Measurements from ENCODE around the gene GRIK4. TPM values are rescaled to one million over a fixed set of nuclear protein-coding genes. Genes with fewer than 3 reads are reported as not detected.

Gene GRIK4
- total RNA-seq, 1 donor from 2014 or later = not detected

DNA sequence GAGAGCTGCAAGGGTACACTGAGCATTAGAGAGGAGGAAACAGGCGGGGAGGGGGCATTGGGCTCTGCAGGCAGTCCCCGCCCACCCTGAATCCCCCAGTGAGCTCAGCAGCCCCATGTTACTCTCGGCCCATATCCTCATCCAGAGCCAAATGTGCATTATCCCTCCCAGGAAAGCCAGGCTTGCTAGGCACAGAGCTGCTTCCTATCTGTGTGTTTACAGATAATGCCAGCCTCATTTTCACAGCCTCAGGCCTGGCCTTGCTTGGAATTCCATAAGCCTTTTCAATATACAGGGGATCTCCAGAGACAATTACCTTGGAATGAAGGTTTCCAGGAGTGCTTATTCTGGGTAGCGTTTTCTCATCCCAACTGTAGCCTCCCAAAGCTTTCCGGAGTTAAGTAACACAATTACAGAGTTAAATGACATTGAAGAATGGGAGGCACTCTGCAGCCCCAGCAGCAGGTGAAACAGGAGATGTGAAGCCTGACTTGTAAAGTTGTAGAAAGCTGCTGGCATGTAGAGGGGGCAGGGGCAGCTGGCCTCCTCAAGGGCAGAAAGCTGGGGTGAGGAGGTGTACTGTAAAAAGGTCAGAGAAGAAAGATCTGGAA, 420.9 kb downstream of the GRIK4 start:
- Mint-ChIP-seq H3K36me3 (ENCODE audit: insufficient read depth) (no peaks in the 10 kb centered on the region), H3K4me1 (ENCODE audit: low read depth) (peaks cover 11% of the 10 kb centered on the region), H3K9me3 (ENCODE audit: low read depth) (no peaks in the 10 kb centered on the region), H3K4me3 (ENCODE audit: low read depth) (no peak overlapping the region), H3K27me3 (peaks cover 19% of the 10 kb centered on the region), H3K27ac (no peak overlapping the region)
- TF ChIP-seq, protein P1, sequence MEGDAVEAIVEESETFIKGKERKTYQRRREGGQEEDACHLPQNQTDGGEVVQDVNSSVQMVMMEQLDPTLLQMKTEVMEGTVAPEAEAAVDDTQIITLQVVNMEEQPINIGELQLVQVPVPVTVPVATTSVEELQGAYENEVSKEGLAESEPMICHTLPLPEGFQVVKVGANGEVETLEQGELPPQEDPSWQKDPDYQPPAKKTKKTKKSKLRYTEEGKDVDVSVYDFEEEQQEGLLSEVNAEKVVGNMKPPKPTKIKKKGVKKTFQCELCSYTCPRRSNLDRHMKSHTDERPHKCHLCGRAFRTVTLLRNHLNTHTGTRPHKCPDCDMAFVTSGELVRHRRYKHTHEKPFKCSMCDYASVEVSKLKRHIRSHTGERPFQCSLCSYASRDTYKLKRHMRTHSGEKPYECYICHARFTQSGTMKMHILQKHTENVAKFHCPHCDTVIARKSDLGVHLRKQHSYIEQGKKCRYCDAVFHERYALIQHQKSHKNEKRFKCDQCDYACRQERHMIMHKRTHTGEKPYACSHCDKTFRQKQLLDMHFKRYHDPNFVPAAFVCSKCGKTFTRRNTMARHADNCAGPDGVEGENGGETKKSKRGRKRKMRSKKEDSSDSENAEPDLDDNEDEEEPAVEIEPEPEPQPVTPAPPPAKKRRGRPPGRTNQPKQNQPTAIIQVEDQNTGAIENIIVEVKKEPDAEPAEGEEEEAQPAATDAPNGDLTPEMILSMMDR (IDR thresholded peaks at IDR 0.05; ENCODE audit: unreplicated experiment) = no peak
- DNase-seq (ENCODE audit: low spot score, unreplicated experiment) = no peak

DNA sequence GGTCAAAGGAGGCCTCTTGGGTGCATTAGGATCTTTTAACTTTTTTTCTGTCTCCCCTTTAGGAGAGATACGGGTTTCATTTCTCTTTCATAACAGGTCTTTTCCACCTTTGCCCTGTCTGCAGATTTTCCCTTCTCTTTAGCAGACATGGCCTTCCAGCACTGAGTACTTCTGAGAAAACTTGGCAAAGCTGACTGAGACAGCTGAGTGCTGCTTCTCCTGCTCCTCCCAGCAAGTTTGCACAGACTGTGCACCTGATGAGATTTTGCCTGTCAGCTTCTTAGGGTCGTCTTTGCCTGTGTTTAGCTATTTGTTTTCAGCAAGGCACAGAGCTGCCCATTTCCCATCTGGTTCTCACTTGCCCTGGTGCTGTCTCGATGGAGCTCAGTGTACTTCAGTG, 424.8 kb downstream of the GRIK4 start:
- H3K4me3 Mint-ChIP-seq (ENCODE audit: low read depth) = no peak overlapping the region
- no peak for DNase-seq (ENCODE audit: low spot score, unreplicated experiment)
- H3K9me3 Mint-ChIP-seq (ENCODE audit: low read depth) = no peaks in the 10 kb centered on the region
- peaks cover 6% of the 10 kb centered on the region for H3K4me1 Mint-ChIP-seq (ENCODE audit: low read depth)
- H3K36me3 Mint-ChIP-seq (ENCODE audit: insufficient read depth) = no peaks in the 10 kb centered on the region
- no peak overlapping the region for H3K27ac Mint-ChIP-seq
- TF ChIP-seq, protein P1 (IDR thresholded peaks at IDR 0.05; ENCODE audit: unreplicated experiment) = no peak
- peaks cover 31% of the 10 kb centered on the region for H3K27me3 Mint-ChIP-seq

DNA sequence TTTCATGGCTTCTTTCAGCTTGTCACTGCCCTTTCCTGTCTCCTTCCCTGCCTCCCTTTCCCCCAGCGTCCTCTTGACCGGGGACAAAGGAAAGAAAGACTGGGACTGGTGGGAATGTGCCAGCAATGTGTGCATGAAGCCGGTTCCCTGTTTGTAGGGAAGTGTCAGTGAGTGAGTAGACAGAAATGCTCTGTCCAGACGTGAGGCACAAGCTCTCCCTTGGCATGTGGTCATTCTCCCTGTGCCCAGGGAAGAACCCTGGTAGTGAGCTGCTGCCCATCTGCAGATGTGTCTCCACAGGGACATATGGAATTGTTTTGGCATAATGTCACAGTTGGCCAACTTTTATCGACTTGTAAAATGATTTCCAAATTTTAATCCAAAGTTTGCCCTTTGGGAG, 426.0 kb downstream of the GRIK4 start:
- Mint-ChIP-seq H3K4me1 (ENCODE audit: low read depth) (peaks cover 5% of the 10 kb centered on the region), H3K27ac (no peak overlapping the region), H3K9me3 (ENCODE audit: low read depth) (no peaks in the 10 kb centered on the region), H3K4me3 (ENCODE audit: low read depth) (no peak overlapping the region), H3K36me3 (ENCODE audit: insufficient read depth) (no peaks in the 10 kb centered on the region), H3K27me3 (peaks cover 31% of the 10 kb centered on the region)
- TF ChIP-seq, protein P1 (IDR thresholded peaks at IDR 0.05; ENCODE audit: unreplicated experiment) = no peak
- no peak for DNase-seq (ENCODE audit: low spot score, unreplicated experiment)

DNA sequence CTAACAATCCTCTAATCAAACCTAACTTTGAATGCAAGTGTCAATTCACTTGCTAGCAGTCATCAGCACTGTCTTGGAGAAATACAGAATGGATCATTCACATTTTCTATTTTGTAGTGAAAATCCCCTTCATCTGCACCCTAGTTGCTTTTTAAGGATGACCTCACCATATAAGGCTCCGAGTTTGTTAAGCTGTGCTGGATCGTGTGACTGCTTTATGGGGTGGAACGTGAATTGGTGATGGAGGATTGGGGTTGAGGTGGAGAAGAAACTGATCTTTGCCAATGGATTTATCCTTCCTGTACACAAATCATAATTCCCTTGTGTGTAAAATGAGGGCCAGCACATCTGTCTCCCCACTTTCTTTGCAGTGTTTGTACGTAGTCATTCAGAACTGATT, 426.7 kb downstream of the GRIK4 start:
- Mint-ChIP-seq H3K9me3 (ENCODE audit: low read depth) (no peaks in the 10 kb centered on the region), H3K4me3 (ENCODE audit: low read depth) (no peak overlapping the region), H3K27ac (no peak overlapping the region), H3K36me3 (ENCODE audit: insufficient read depth) (no peaks in the 10 kb centered on the region), H3K27me3 (peaks cover 28% of the 10 kb centered on the region), H3K4me1 (ENCODE audit: low read depth) (no peaks in the 10 kb centered on the region)
- DNase-seq (ENCODE audit: low spot score, unreplicated experiment) = no peak
- TF ChIP-seq, protein P1 (IDR thresholded peaks at IDR 0.05; ENCODE audit: unreplicated experiment) = no peak

DNA sequence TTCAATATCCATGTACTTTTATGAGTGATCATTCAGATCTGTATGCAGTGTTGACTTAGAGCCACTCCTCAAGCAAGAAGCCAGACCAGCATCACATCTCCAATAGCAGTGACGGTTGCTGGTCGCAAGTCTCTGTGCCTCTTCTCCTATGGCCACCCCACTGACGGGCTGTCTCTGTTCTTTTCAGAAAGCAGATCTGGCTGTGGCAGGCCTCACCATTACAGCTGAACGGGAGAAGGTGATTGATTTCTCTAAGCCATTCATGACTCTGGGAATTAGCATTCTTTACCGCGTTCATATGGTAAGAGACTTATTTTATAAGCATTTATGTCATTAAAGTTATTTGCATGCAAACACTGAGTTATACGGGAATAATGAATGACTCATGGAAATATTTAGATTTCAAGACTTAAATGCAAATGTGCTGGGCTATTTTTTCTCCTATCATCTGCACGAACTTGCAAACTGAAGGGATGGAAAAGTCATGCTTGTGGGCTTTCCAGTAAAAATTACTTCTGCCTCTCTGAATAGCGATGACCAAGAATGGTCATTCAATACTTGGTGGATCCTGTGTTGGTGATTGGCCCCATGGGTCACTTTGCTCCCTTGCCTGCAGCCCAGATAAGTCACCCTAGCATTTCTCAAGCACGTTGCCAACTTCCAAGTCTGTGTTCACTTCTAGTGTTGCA, 428.8 kb downstream of the GRIK4 start:
- Mint-ChIP-seq H3K4me1 (ENCODE audit: low read depth) (no peaks in the 10 kb centered on the region), H3K36me3 (ENCODE audit: insufficient read depth) (peaks cover 3% of the 10 kb centered on the region), H3K4me3 (ENCODE audit: low read depth) (no peak overlapping the region), H3K27ac (no peak overlapping the region), H3K9me3 (ENCODE audit: low read depth) (peaks cover 9% of the 10 kb centered on the region), H3K27me3 (peaks cover 20% of the 10 kb centered on the region)
- TF ChIP-seq, protein P1 (IDR thresholded peaks at IDR 0.05; ENCODE audit: unreplicated experiment) = no peak
- DNase-seq (ENCODE audit: low spot score, unreplicated experiment) = no peak
